Hematopoietic multipotent progenitor cell treated with erythropoietin and hydrocortisone succinate and interleukin-3 and kit ligand, for 8 days (in vitro differentiated cells): ENCODE data around the gene KCNMB2.
"Not testable (repeated sequence)": the region's sequence is repeated elsewhere in the genome, so short reads cannot be mapped to it uniquely, and the experiment has no call there.

Source experiments
- DNase-seq: peaks from one replicate; pipeline ENCODE4 v3.0.0-alpha.2; 2015

Gene KCNMB2

GRCh38 chr3:178520451-178520850, 15.8 kb upstream of the KCNMB2 start:
- no peak for DNase-seq

DNA sequence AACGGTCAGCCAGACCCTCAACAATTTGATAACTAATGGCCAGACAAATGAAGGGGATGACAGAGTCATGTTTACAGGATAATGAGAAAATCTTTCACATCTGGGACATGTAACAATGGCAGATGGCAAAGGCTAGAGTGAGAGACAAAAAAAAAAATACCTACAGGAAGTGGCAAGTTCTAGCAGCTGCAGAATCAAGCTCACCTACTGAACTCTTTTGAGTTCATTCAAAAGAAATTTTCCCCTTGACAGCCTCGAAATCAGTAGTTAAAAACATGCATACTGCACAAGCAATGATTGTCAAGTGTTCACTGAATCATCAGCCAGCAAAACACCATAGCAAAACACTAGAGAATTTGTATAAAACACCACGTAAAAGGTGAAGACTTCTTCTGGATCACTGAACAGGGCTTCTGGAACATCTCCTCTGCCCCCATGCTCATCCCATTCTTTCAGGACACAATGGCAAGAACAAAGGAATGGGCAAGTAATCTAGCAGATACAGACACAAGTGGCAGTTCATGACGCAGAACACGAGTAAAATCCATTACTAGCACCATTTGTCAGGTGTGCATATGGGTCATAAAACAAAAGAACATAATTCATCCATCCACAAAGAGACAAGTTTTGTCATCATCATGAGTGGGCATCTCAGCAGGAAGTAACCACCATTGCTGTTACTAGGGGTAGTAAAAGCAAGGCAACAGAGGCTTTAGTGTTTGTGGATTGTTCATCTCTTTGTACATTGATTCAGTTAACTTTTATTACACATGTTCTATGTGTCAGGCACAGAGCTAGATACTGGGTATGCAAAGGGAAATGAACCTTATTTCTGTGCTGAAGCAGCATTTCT, 13.8 kb upstream of the KCNMB2 start:
- DNase-seq: no peak

- no peak for DNase-seq
These were observed 11.0 kb upstream of the KCNMB2 start for GRCh38 chr3:178525251-178525650.

GRCh38 chr3:178526291-178526690, 9.9 kb upstream of the KCNMB2 start:
- no peak for DNase-seq

- DNase-seq: no peak
These were observed 8.3 kb upstream of the KCNMB2 start for GRCh38 chr3:178527981-178528380.

DNA sequence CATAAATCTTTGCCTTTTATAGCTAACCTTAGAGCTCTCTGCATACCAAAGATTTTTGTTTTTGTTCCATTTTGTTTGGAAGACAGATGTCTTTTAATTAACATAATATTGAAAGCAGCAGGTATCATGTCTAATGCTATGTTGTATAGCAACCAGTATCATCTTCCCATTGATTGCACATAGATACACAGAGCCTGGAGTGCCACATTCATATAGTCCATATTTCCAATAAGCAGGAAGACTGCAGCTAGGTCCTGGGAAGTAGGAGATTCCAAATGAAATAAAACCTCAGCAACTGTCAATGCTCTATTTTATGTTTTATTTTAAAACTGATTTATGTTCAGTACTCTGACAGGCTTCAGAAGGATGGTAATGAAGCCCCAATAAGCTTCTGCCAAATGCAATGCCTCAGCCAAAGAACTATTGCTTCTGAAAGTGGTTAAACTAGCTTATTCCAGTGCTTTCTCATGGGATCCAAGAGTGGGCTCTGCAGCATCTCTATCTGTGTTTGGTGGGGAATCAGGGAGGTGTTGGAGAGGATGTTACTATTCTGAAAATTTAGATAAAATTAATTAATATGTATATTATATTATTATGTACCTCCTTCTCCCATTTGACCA, 6.5 kb upstream of the KCNMB2 start:
- no peak for DNase-seq

- DNase-seq: no peak
These were observed 3.8 kb upstream of the KCNMB2 start for GRCh38 chr3:178532476-178532875.

DNA sequence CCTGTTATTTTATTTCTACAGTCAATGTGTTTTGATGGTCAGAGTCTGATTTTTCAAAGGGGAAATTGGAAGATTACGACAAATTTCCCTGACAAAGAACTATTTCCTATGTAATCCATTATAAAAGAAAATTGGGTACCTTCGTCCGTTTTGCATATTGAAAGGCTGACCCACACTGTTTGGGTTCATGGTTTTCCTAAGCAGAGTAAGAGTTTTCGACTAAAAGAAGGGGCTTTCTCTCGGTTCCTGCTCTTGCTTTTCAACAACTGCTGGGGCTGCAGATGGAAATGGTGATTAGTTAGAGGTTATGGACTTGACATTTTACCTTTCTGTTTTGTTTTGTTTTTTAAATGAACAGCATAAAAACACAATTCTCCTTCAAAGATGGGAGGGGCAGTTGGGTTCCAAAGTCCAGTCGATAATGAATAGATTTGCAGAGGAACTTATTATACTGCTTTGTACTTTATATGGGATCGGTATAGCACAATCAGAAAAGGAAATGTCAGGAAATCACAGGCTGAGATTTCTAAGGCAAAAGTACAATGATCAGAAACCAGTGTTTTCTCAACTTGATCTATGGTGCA, 978 bp downstream of the KCNMB2 start:
- DNase-seq: no peak

DNA sequence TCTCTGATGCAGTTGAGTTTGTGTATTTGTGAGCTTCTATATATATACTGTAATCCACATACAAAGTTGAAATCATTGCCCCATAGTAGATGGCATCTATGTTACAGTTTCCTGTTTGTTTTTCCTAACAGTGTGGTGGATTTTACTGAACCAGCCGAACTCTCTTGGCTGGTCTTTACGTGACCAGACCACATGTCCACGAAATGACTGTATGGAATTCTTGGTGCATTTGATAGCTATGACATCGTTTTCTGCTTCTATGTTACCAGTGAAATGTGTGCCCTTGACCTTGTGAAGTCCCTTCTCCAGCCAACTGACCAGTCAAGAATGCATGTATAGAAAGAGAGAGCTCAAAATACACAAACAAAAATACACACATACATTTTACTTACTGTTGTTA, 1.8 kb downstream of the KCNMB2 start:
- DNase-seq: no peak

GRCh38 chr3:178540184-178540583, 3.9 kb downstream of the KCNMB2 start:
- DNase-seq: no peak

DNA sequence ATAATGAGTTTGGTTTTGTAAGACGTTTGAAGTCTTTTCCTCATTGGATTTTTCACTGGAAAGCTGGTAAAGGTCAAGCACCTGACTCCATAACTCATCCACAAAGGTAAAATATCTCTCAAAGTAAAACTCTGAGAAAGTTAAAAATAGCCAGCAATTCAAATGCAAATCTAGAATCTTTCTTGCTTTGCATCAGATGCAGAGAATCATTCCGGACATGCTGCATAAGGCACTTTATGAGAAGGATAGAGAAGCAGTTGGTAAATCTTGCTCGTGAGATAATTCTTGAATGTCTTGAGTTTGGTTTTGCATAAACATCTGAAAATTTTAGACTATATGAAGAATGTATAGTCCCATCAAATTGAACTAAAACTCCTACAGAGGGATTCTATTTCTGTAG, 9.1 kb downstream of the KCNMB2 start:
- no peak for DNase-seq

- DNase-seq: no peak
These were observed 9.8 kb downstream of the KCNMB2 start for GRCh38 chr3:178546079-178546478.

DNA sequence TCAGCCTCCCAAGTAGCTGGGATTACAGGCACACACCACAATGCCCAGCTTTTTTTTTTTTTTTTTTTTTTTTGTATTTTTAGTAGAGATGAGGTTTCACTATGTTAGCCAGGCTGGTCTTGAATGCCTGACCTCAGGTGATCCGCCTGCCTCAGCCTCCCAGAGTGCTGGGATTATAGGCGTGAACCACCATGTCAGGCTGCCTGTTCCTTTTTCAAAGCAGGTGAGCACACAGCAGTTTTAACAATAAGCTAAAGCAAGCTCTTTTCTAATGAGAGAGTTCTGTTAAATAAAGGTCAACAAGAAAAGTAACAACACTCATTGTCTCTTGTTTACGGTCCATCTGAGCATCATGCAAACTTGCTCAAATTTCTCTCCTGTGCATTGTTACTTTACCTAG, 13.2 kb downstream of the KCNMB2 start:
- DNase-seq: not testable (repeated sequence)

GRCh38 chr3:178551916-178552321, 15.7 kb downstream of the KCNMB2 start:
- no peak for DNase-seq

DNA sequence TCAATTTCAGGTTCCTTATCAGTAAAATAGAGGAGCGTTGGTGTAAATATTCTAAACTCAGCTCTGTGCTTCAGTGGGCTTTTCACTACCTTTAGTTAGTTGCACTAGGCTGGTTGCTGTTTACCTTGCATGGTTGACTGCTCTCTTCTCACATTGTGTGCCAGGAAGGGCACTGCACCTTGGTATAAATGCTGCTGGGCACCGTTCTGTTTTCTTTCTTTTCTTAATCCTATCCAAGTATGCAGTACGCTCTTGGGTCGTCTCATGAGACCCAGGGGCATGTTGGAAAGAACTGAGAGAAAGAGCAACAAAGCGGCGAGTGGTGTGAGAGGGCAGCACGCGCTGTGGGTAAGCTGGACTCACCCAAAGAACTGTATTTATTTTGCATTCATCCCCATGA, 22.4 kb downstream of the KCNMB2 start:
- no peak for DNase-seq

DNA sequence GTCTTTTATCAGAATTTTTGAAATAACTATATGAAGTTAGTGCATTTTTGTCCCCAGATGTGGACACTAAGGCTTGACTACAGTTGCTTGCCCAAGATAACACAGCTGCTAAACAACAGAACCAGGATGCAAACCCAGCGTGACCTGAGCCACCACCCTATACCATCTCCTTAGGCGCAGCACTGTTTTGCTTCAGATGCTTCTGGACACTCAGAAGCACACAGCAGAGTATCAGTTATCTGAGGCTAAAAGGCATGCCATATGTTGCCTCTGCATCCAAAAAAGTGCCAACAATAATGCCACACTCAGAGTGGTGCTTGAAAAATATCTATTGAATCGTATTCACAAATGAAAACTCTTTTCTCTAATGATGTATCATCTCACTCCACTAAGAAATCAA, 24.5 kb downstream of the KCNMB2 start:
- DNase-seq: no peak

DNA sequence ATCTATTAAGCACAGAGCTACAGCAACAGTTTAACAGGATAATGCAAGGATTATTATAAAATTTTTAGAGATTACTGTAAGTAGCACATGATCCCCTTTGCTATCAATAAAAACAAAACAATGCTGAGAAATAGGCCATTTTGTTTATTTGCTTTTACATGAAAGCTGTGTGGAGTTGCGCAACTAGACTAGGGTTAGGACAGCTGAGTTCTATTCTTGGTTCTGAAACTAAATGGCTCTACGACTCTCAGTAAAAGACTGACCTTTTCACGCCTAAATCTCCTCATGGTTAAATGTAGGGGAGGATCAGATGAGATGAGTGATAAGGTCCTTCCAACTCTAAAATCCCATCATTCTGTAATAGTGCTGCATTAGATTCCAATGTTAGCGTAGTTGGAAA, 25.0 kb downstream of the KCNMB2 start:
- no peak for DNase-seq

DNA sequence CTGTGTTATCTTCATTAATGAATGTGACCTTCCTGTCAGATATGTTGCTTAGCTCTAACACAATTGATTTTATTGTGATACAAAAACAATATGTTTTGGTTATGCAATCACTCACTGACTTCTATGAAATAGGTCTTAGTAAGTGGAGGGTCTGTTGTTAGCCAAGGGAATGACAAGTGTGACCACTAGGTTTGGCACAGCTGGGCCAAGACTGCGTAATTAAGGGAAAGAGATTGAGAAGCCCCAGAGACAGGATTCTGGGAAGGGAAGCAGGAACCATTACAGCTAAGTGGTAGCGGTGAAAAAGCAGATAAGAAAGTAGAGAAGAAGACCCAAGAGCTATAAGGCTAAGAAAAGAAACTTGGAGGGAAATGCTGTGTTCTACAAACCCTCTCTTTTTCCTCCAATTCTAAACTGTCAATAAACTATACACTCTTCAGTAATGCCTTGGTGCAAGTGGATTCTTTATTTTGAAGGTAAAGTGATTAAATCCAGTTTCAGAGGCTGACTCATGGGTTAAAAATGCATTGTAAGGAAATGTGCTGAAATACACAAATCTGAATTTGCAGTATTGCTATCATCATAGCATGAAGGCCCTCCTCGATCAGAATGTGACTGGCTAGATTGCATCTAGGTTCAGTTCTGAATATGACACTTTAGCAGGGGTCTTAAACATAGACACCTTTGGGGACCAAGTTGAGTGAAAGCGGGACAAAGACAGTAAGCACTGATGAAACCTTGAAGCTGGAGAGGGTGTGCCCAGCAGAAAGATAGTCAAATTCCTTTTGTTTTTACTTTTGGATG, 26.1 kb downstream of the KCNMB2 start:
- DNase-seq: no peak

DNA sequence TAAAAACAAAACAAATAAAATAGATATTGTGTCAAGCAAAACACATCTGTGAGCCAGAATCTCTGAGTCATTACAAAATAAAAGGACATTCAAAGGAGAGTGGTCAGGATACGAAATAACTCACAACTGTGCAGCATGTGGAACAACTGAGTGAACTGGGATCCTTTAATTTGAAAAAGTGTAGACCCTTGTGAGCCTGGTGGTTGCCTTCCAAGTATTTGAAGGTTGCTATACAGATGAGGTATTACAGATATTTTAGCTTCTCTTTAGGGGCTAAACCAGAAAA, 26.7 kb downstream of the KCNMB2 start:
- no peak for DNase-seq

- no peak for DNase-seq
These were observed 31.4 kb downstream of the KCNMB2 start for GRCh38 chr3:178567611-178568010.

GRCh38 chr3:178568155-178568731, 32.0 kb downstream of the KCNMB2 start:
- no peak for DNase-seq

GRCh38 chr3:178568911-178569310, 32.7 kb downstream of the KCNMB2 start:
- no peak for DNase-seq

- DNase-seq: no peak
These were observed 33.6 kb downstream of the KCNMB2 start for GRCh38 chr3:178569826-178570225.
